HepG2 (cell line): ENCODE results near the gene GSK3B. TPM values are rescaled to one million over a fixed set of nuclear protein-coding genes. Genes with fewer than 3 reads are reported as not detected.

Experiments
- CENPX ChIP-seq: sonication (generic); formaldehyde crosslinking; IDR thresholded peaks from 2 replicates; pipeline ENCODE4 v1.9.0; 2021; ENCODE audit warnings: mild to moderate bottlenecking, missing genetic modification reagents, moderate library complexity
- CHCHD3 ChIP-seq: sonication (generic); formaldehyde crosslinking; IDR thresholded peaks from 2 replicates; pipeline ENCODE4 v1.8.0; 2022; ENCODE audit warnings: mild to moderate bottlenecking, missing genetic modification reagents, moderate library complexity
- GATAD1 ChIP-seq: IDR thresholded peaks from 2 replicates; pipeline ENCODE4 v1.6.1; 2016; ENCODE audit warnings: missing genetic modification reagents, missing compliant biosample characterization
- IKZF1 ChIP-seq: fragments of 450-650 bp; IDR thresholded peaks from 2 replicates; pipeline ENCODE4 v1.7.1; 2016
- MED13 ChIP-seq: sonication (generic); formaldehyde crosslinking; IDR thresholded peaks from 2 replicates; pipeline ENCODE4 v1.5.0; 2020; ENCODE audit warnings: missing genetic modification reagents
- NONO ChIP-seq, 2 experiments: fragments of 450-650 bp in 1 of 2; sonication (generic) in 1 of 2; formaldehyde crosslinking in 1 of 2; IDR thresholded peaks in 1 of 2; conservative IDR thresholded peaks in 1 of 2; 2 replicates each; pipeline versions ENCODE4 v1.6.1 to v1.8.0; 2017 to 2022; ENCODE audit warnings: mild to moderate bottlenecking in 1 of 2, missing genetic modification reagents in 1 of 2, moderate library complexity in 1 of 2
- SIX4 ChIP-seq: sonication (generic); formaldehyde crosslinking; IDR thresholded peaks from 2 replicates; pipeline ENCODE4 v1.4.0; 2020; ENCODE audit warnings: missing genetic modification reagents
- SOX13 ChIP-seq, 3 experiments: fragments of 450-650 bp in 1 of 3; sonication (generic) in 1 of 3; formaldehyde crosslinking in 1 of 3; IDR thresholded peaks in 2 of 3; conservative IDR thresholded peaks in 1 of 3; 2 replicates each; pipeline versions ENCODE4 v1.5.0 to v1.6.1; 2016 to 2020; ENCODE audit warnings: antibody characterized with exemption in 1 of 3, mild to moderate bottlenecking in 1 of 3, missing compliant biosample characterization in 1 of 3, missing genetic modification reagents in 1 of 3, moderate library complexity in 1 of 3
- ZNF318 ChIP-seq: sonication (generic); formaldehyde crosslinking; IDR thresholded peaks from 2 replicates; pipeline ENCODE4 v1.4.0; 2020; ENCODE audit warnings: mild to moderate bottlenecking, missing genetic modification reagents
- ZNF460 ChIP-seq: sonication (generic); formaldehyde crosslinking; IDR thresholded peaks from 2 replicates; pipeline ENCODE4 v1.5.1; 2020; ENCODE audit warnings: missing genetic modification reagents, mild to moderate bottlenecking, borderline replicate concordance
- ZNF513 ChIP-seq: sonication (generic); formaldehyde crosslinking; conservative IDR thresholded peaks from 2 replicates; pipeline ENCODE4 v1.5.0; 2020; ENCODE audit warnings: missing genetic modification reagents
- polyA plus RNA-seq, 8 experiments: library from polyadenylated mRNA; depleted of rRNA in 3 of 8; stranded (reverse) in 7 of 8; unstranded in 1 of 8; fragments of >200 nt; fragmentation: Illumina TruSeq in 4 of 8; extraction: Trizol in 4 of 8; gene quantifications; 2 replicates each; pipeline versions ENCODE4 v1.2.1 to v1.2.3, GENCODE V29; 2011 to 2016; ENCODE audit warnings: low read depth in 4 of 8, missing spikeins in 1 of 8, mixed read lengths in 1 of 8; ENCODE audit not compliant: insufficient read depth in 1 of 8
- total RNA-seq, 5 experiments: library from RNA; depleted of rRNA; stranded (reverse); fragments of >200 nt; fragmentation: Illumina TruSeq; extraction: Trizol; gene quantifications; 2 replicates each; pipeline ENCODE4 v1.2.3, GENCODE V29; 2016; ENCODE audit warnings: low read depth in 1 of 5
- TF ChIP-seq, protein P1 (sequence below): sonication (generic); formaldehyde crosslinking; IDR thresholded peaks from 2 replicates; pipeline ENCODE4 v1.5.0; 2020; ENCODE audit warnings: mild to moderate bottlenecking, missing genetic modification reagents
- TF ChIP-seq, protein P2 (sequence below): sonication (generic); formaldehyde crosslinking; IDR thresholded peaks from 2 replicates; pipeline ENCODE4 v1.8.1; 2023; ENCODE audit warnings: mild to moderate bottlenecking, missing genetic modification reagents, borderline replicate concordance
- TF ChIP-seq, protein P3 (sequence below), 2 experiments: sonication (generic) in 1 of 2; formaldehyde crosslinking in 1 of 2; IDR thresholded peaks; 2 replicates each; pipeline versions ENCODE4 v1.5.1 to v1.6.1; 2011 to 2020; ENCODE audit warnings: borderline replicate concordance in 1 of 2, low read depth in 1 of 2, low read length in 1 of 2, mild to moderate bottlenecking in 1 of 2, missing genetic modification reagents in 1 of 2, moderate library complexity in 1 of 2

The GSK3B gene
- total and polyA plus RNA-seq, 2 of the 13 experiments (the other 11 are each of a cell fraction or from before 2014, with no cell fraction given) = 22.3 to 30.1 TPM

- TF ChIP-seq, protein P1, sequence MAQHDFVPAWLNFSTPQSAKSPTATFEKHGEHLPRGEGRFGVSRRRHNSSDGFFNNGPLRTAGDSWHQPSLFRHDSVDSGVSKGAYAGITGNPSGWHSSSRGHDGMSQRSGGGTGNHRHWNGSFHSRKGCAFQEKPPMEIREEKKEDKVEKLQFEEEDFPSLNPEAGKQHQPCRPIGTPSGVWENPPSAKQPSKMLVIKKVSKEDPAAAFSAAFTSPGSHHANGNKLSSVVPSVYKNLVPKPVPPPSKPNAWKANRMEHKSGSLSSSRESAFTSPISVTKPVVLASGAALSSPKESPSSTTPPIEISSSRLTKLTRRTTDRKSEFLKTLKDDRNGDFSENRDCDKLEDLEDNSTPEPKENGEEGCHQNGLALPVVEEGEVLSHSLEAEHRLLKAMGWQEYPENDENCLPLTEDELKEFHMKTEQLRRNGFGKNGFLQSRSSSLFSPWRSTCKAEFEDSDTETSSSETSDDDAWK (CRISPR knock-in tag) = no peak
- TF ChIP-seq, protein P2, sequence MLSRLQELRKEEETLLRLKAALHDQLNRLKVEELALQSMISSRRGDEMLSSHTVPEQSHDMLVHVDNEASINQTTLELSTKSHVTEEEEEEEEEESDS (CRISPR knock-in tag) = no peak
- TF ChIP-seq NONO (IDR thresholded peaks at IDR 0.05) (no peak), NONO (CRISPR knock-in tag; conservative IDR thresholded peaks at IDR 0.05) (no peak), MED13 (peak; percentile 75; the same call in 1 of the 2 replicates), ZNF318 (CRISPR knock-in tag) (no peak), ZNF460 (CRISPR knock-in tag) (no peak), CHCHD3 (CRISPR knock-in tag) (no peak), IKZF1 (no peak), SIX4 (CRISPR knock-in tag) (no peak), GATAD1 (CRISPR knock-in tag) (peak; percentile 55), CENPX (no peak), ZNF513 (CRISPR knock-in tag) (no peak), SOX13 (IDR thresholded peaks at IDR 0.05) (peak; percentile 93), SOX13 (CRISPR knock-in tag; conservative IDR thresholded peaks at IDR 0.05 in 1 of 2, IDR thresholded peaks at IDR 0.05 in 1 of 2) (peak; percentile 45 to 98; a peak in 2 of 4 replicates)
- TF ChIP-seq, protein P3, sequence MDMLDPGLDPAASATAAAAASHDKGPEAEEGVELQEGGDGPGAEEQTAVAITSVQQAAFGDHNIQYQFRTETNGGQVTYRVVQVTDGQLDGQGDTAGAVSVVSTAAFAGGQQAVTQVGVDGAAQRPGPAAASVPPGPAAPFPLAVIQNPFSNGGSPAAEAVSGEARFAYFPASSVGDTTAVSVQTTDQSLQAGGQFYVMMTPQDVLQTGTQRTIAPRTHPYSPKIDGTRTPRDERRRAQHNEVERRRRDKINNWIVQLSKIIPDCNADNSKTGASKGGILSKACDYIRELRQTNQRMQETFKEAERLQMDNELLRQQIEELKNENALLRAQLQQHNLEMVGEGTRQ (IDR thresholded peaks at IDR 0.05; ENCODE audit: low read depth, low read length) = no peak
- TF ChIP-seq, protein P3 (CRISPR knock-in tag; IDR thresholded peaks at IDR 0.05; ENCODE audit: borderline replicate concordance) = no peak
Observed at GRCh38 chr3:119794971-119795612, 299.2 kb downstream of the GSK3B start (continued).
